Tibial nerve (tissue), 3 donors: ENCODE measurements around the gene TRAP1.

Experiments
- POLR2A ChIP-seq, 2 donors: fragments of 450-650 bp; IDR thresholded peaks; one replicate each; pipeline ENCODE4 v1.6.1; 2017; ENCODE audit warnings: antibody characterized with exemption in 2 of 2, mild to moderate bottlenecking in 2 of 2, moderate library complexity in 2 of 2
- TF ChIP-seq, protein P1 (sequence below), 5 experiments: fragments of 200-600 bp in 3 of 5; fragments of 450-650 bp in 2 of 5; sonication (generic) in 3 of 5; IDR thresholded peaks; one replicate each; pipeline ENCODE4 v1.5.1; 2016 to 2019; ENCODE audit warnings: antibody characterized with exemption in 5 of 5, mild to moderate bottlenecking in 3 of 5, moderate library complexity in 2 of 5

DNA sequence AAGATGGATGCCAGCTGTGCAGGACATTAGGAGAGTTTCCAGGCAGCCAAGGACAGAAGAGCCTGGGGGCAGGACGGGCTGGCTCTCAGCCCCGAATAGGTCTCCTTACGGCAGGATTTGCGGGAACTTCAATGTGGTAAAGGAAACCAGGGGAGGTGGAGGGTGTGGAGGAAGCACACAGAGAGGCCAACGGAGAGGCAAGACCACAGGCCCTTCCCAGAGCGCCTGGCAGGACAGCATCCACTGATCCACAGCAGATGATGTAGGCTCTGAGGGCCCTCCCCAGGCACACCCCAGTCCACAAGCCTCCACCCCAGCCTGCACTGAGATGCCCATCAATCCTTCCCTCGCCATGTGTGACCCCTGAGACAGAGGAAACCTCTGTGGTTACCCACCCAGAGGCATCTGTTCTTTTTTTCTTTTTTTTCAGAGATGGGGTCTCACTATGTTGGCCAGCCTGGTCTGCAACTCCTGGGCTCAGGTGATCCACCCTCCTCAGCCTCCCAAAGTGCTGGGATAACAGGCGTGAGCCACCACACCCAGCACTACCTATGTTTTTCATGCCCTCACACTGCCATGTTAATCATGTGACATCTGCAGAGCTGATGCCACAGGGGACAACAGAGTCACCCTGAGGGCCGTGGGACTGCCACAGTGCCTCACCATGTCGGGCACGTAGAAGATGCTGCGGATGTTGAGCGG is 43.5 kb downstream of the TRAP1 start:
- TF ChIP-seq, protein P1, sequence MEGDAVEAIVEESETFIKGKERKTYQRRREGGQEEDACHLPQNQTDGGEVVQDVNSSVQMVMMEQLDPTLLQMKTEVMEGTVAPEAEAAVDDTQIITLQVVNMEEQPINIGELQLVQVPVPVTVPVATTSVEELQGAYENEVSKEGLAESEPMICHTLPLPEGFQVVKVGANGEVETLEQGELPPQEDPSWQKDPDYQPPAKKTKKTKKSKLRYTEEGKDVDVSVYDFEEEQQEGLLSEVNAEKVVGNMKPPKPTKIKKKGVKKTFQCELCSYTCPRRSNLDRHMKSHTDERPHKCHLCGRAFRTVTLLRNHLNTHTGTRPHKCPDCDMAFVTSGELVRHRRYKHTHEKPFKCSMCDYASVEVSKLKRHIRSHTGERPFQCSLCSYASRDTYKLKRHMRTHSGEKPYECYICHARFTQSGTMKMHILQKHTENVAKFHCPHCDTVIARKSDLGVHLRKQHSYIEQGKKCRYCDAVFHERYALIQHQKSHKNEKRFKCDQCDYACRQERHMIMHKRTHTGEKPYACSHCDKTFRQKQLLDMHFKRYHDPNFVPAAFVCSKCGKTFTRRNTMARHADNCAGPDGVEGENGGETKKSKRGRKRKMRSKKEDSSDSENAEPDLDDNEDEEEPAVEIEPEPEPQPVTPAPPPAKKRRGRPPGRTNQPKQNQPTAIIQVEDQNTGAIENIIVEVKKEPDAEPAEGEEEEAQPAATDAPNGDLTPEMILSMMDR (IDR thresholded peaks at IDR 0.05), result no peak
- TF ChIP-seq POLR2A (IDR thresholded peaks at IDR 0.05), result no peak
